Activated CD8-positive, alpha-beta T cell treated with anti-CD3 and anti-CD28 coated beads for 36 hours (primary cell): ENCODE results near the gene TIGD2. TPM values are rescaled to one million over a fixed set of nuclear protein-coding genes. Genes with fewer than 3 reads are reported as not detected.

Source experiments
- ATAC-seq: fragments of 200-7000 bp; cut with Tn5 transposase; one replicate; pipeline ENCODE4 v1.10.0; 2021; ENCODE audit warnings: mild to moderate bottlenecking, moderate library complexity
- CTCF ChIA-PET: fragments of 350-600 bp; sonication (Branson Sonifier 250); formaldehyde crosslinking; loops from one replicate; lab custom pipeline; 2021; ENCODE audit warnings: antibody characterized with exemption; lab: Charles Lee
- POLR2A ChIA-PET: fragments of 350-600 bp; sonication (Branson Sonifier 250); formaldehyde crosslinking; loops from one replicate; lab custom pipeline; 2021; ENCODE audit warnings: antibody characterized with exemption; lab: Charles Lee
- DNase-seq: peaks from one replicate; pipeline ENCODE4 v3.0.0-alpha.2; 2020
- H3K27ac Mint-ChIP-seq: one replicate; pipeline ENCODE4 v1.8.0; 2021; ENCODE audit warnings: mild to moderate bottlenecking, mixed read lengths
- H3K27me3 Mint-ChIP-seq: one replicate; pipeline ENCODE4 v1.8.0; 2021; ENCODE audit warnings: mixed read lengths
- H3K36me3 Mint-ChIP-seq: one replicate; pipeline ENCODE4 v1.8.0; 2021; ENCODE audit warnings: low read depth, mixed read lengths
- H3K4me1 Mint-ChIP-seq: one replicate; pipeline ENCODE4 v1.8.0; 2021; ENCODE audit warnings: low read depth, mixed read lengths
- H3K4me3 Mint-ChIP-seq: one replicate; pipeline ENCODE4 v1.8.0; 2021; ENCODE audit warnings: mild to moderate bottlenecking, moderate library complexity, mixed read lengths
- H3K9me3 Mint-ChIP-seq: one replicate; pipeline ENCODE4 v1.8.0; 2021; ENCODE audit warnings: mixed read lengths
- CTCF ChIP-seq: fragments of 200-600 bp; IDR thresholded peaks from one replicate; pipeline ENCODE4 v1.8.0; 2022; ENCODE audit warnings: antibody characterized with exemption, mild to moderate bottlenecking
- intact Hi-C: fragments of 100-400 bp; cut with micrococcal nuclease; formaldehyde crosslinking; loops from one replicate; pipeline ENCODE4 v1.10.0; 2022
- total RNA-seq, 2 experiments: library from RNA; stranded (reverse); gene quantifications; one replicate each; pipeline ENCODE4 v1.2.3, GENCODE V29; 2021

TIGD2 gene
- total RNA-seq, 2 experiments from 2014 or later = 2.0 to 2.3 TPM

GRCh38 chr4:89158884-89159503 lies 47.7 kb downstream of the TIGD2 start:
- intact Hi-C loops = loop anchor here (2.0 to 10.0 kb wide), 2 partner anchors 276 to 746 kb away; no protein-coding TSS in a partner anchor
- Mint-ChIP-seq H3K4me3 (no peak overlapping the region), H3K9me3 (no peaks in the 10 kb centered on the region), H3K36me3 (no peaks in the 10 kb centered on the region), H3K4me1 (no peaks in the 10 kb centered on the region), H3K27ac (no peak overlapping the region), H3K27me3 (peaks cover 4% of the 10 kb centered on the region)
- peak; percentile 49 for ATAC-seq
- no peak for DNase-seq
- ChIA-PET POLR2A (no interaction called here), CTCF (interaction anchor here (0.7 to 1.7 kb wide), 5 partner anchors 13 to 340 kb away, joined by 3 to 11 read pairs (median 7); no protein-coding TSS in a partner anchor)
- peak; percentile 87 for TF ChIP-seq CTCF

GRCh38 chr4:89160806-89161205 lies 49.5 kb downstream of the TIGD2 start:
- H3K36me3 Mint-ChIP-seq = no peaks in the 10 kb centered on the region
- intact Hi-C loops = no loop called here
- no peaks in the 10 kb centered on the region for H3K4me1 Mint-ChIP-seq
- no peaks in the 10 kb centered on the region for H3K9me3 Mint-ChIP-seq
- H3K27ac Mint-ChIP-seq = no peak overlapping the region
- ChIA-PET CTCF (interaction anchor here (0.6 to 1.7 kb wide), 3 partner anchors 63 to 746 kb away, joined by 3 to 11 read pairs (median 3); no protein-coding TSS in a partner anchor), POLR2A (no interaction called here)
- DNase-seq = no peak
- no peak overlapping the region for H3K4me3 Mint-ChIP-seq
- ATAC-seq = no peak
- peaks cover 4% of the 10 kb centered on the region for H3K27me3 Mint-ChIP-seq
- TF ChIP-seq CTCF = no peak

GRCh38 chr4:89161841-89162240 lies 50.5 kb downstream of the TIGD2 start:
- no peaks in the 10 kb centered on the region for H3K9me3 Mint-ChIP-seq
- H3K36me3 Mint-ChIP-seq = no peaks in the 10 kb centered on the region
- no peak for DNase-seq
- POLR2A ChIA-PET = no interaction called here
- H3K27ac Mint-ChIP-seq = no peak overlapping the region
- no peaks in the 10 kb centered on the region for H3K4me1 Mint-ChIP-seq
- CTCF ChIA-PET = interaction anchor here (2.5 kb wide), 1 partner anchor 64 kb away, joined by 16 read pairs; no protein-coding TSS in a partner anchor
- intact Hi-C loops = no loop called here
- ATAC-seq = no peak
- no peak for TF ChIP-seq CTCF
- H3K27me3 Mint-ChIP-seq = peaks cover 2% of the 10 kb centered on the region
- no peak overlapping the region for H3K4me3 Mint-ChIP-seq

- TF ChIP-seq CTCF = no peak
- H3K9me3 Mint-ChIP-seq = no peaks in the 10 kb centered on the region
- H3K36me3 Mint-ChIP-seq = no peaks in the 10 kb centered on the region
- H3K27ac Mint-ChIP-seq = no peak overlapping the region
- POLR2A ChIA-PET = no interaction called here
- DNase-seq (no peak), ATAC-seq (no peak)
- intact Hi-C loops = no loop called here
- CTCF ChIA-PET = interaction anchor here (0.9 to 2.5 kb wide), 4 partner anchors 51 to 276 kb away, joined by 3 to 16 read pairs (median 4); no protein-coding TSS in a partner anchor
- no peaks in the 10 kb centered on the region for H3K4me1 Mint-ChIP-seq
- H3K27me3 Mint-ChIP-seq = peaks cover 2% of the 10 kb centered on the region
- no peak overlapping the region for H3K4me3 Mint-ChIP-seq
These were observed 51.2 kb downstream of the TIGD2 start for GRCh38 chr4:89162496-89162895.

GRCh38 chr4:89162987-89163386 lies 51.7 kb downstream of the TIGD2 start:
- DNase-seq = no peak
- Mint-ChIP-seq H3K36me3 (no peaks in the 10 kb centered on the region), H3K9me3 (no peaks in the 10 kb centered on the region), H3K27ac (no peak overlapping the region), H3K27me3 (no peaks in the 10 kb centered on the region), H3K4me3 (no peak overlapping the region), H3K4me1 (no peaks in the 10 kb centered on the region)
- no peak for TF ChIP-seq CTCF
- intact Hi-C loops = no loop called here
- POLR2A ChIA-PET = interaction anchor here (0.7 kb wide), 1 partner anchor 419 kb away, joined by 3 read pairs; no protein-coding TSS in a partner anchor
- no peak for ATAC-seq
- CTCF ChIA-PET = interaction anchor here (0.9 to 2.5 kb wide), 4 partner anchors 51 to 276 kb away, joined by 3 to 16 read pairs (median 4); no protein-coding TSS in a partner anchor
